H9 (cell line): Measurements from ENCODE around the gene OR52E1. TPM values are rescaled to one million over a fixed set of nuclear protein-coding genes. Genes with fewer than 3 reads are reported as not detected.

Experiments used
- DNase-seq: peaks from one replicate; pipeline ENCODE4 v3.0.0-alpha.2; 2017
- H2AFZ ChIP-seq: one replicate; pipeline ENCODE4 v1.6.1; 2013; ENCODE audit warnings: mild to moderate bottlenecking, low read length, control low read depth, moderate library complexity
- H2AK5ac ChIP-seq: 2 replicates; pipeline ENCODE4 v1.6.1; 2013; ENCODE audit warnings: low read length, control low read depth, mixed read lengths; ENCODE audit not compliant: insufficient read length
- H2BK120ac ChIP-seq: one replicate; pipeline ENCODE4 v1.6.1; 2013; ENCODE audit warnings: low read depth, mild to moderate bottlenecking, low read length, control low read depth, inconsistent platforms; ENCODE audit not compliant: poor library complexity, severe bottlenecking
- H2BK12ac ChIP-seq: 2 replicates; pipeline ENCODE4 v1.6.1; 2013; ENCODE audit warnings: low read length, control low read depth, mixed read lengths, low read depth; ENCODE audit not compliant: insufficient read length
- H2BK15ac ChIP-seq: 2 replicates; pipeline ENCODE4 v1.6.1; 2013; ENCODE audit warnings: low read depth, low read length, control low read depth
- H2BK20ac ChIP-seq: one replicate; pipeline ENCODE4 v1.6.1; 2013; ENCODE audit warnings: low read depth, mild to moderate bottlenecking, low read length, control low read depth, inconsistent platforms; ENCODE audit not compliant: poor library complexity, severe bottlenecking
- H2BK5ac ChIP-seq: 2 replicates; pipeline ENCODE4 v1.6.1; 2013; ENCODE audit warnings: low read length, control low read depth, mixed read lengths; ENCODE audit not compliant: insufficient read length
- H3K14ac ChIP-seq: 2 replicates; pipeline ENCODE4 v1.6.1; 2013; ENCODE audit warnings: low read length, control low read depth; ENCODE audit not compliant: insufficient read depth
- H3K18ac ChIP-seq: 2 replicates; pipeline ENCODE4 v1.6.1; 2013; ENCODE audit warnings: low read depth, mild to moderate bottlenecking, mixed read lengths, low read length, control low read depth; ENCODE audit not compliant: insufficient read length
- H3K23ac ChIP-seq: 2 replicates; pipeline ENCODE4 v1.6.1; 2013; ENCODE audit warnings: low read length, control low read depth, mixed read lengths, low read depth; ENCODE audit not compliant: insufficient read length
- H3K23me2 ChIP-seq: 2 replicates; pipeline ENCODE4 v1.6.1; 2013; ENCODE audit warnings: low read depth, mild to moderate bottlenecking, mixed read lengths, low read length, control low read depth; ENCODE audit not compliant: insufficient read length, poor library complexity, severe bottlenecking
- H3K27ac ChIP-seq: 2 replicates; pipeline ENCODE4 v1.5.1; 2013; ENCODE audit warnings: low read length, control low read depth, mixed read lengths, low read depth; ENCODE audit not compliant: insufficient read length
- H3K27me3 ChIP-seq: 2 replicates; pipeline ENCODE4 v1.6.1; 2013; ENCODE audit warnings: low read length, control low read depth, inconsistent platforms; ENCODE audit not compliant: insufficient read depth
- H3K4ac ChIP-seq: 2 replicates; pipeline ENCODE4 v1.6.1; 2013; ENCODE audit warnings: low read depth, mild to moderate bottlenecking, control low read depth, inconsistent platforms, low read length, moderate library complexity
- H3K4me1 ChIP-seq: 2 replicates; pipeline ENCODE4 v1.6.1; 2013; ENCODE audit warnings: low read length, control low read depth, inconsistent platforms; ENCODE audit not compliant: insufficient read depth
- H3K4me2 ChIP-seq: 2 replicates; pipeline ENCODE4 v1.6.1; 2013; ENCODE audit warnings: low read length, control low read depth, mixed read lengths; ENCODE audit not compliant: insufficient read length, insufficient read depth
- H3K56ac ChIP-seq: 2 replicates; pipeline ENCODE4 v1.6.1; 2013; ENCODE audit warnings: low read depth, mild to moderate bottlenecking, mixed read lengths, low read length, control low read depth; ENCODE audit not compliant: insufficient read length
- H3K79me1 ChIP-seq: 2 replicates; pipeline ENCODE4 v1.6.1; 2013; ENCODE audit warnings: low read depth, mild to moderate bottlenecking, moderate library complexity, low read length, control low read depth, inconsistent platforms; ENCODE audit not compliant: insufficient read depth, poor library complexity, severe bottlenecking
- H3K79me2 ChIP-seq: 2 replicates; pipeline ENCODE4 v1.6.1; 2013; ENCODE audit warnings: low read length, control low read depth, inconsistent platforms; ENCODE audit not compliant: insufficient read depth
- H3K9ac ChIP-seq: 2 replicates; pipeline ENCODE4 v1.6.1; 2013; ENCODE audit warnings: low read length, control low read depth, mixed read lengths; ENCODE audit not compliant: insufficient read length; ENCODE audit errors: extremely low read depth
- H3K9me3 ChIP-seq: one replicate; pipeline ENCODE4 v1.6.1; 2013; ENCODE audit warnings: low read depth, low read length, inconsistent platforms; ENCODE audit not compliant: control insufficient read depth
- H3T11ph ChIP-seq: one replicate; pipeline ENCODE4 v1.6.1; 2013; ENCODE audit warnings: mild to moderate bottlenecking, low read length, control low read depth, inconsistent platforms
- H4K20me1 ChIP-seq: one replicate; pipeline ENCODE4 v1.6.1; 2013; ENCODE audit not compliant: control insufficient read depth, insufficient read length, insufficient read depth
- H4K5ac ChIP-seq: 2 replicates; pipeline ENCODE4 v1.6.1; 2013; ENCODE audit warnings: low read depth, mild to moderate bottlenecking, mixed read lengths, low read length, control low read depth; ENCODE audit not compliant: insufficient read length
- H4K8ac ChIP-seq: replicated peaks from 2 replicates; pipeline ENCODE4 v1.6.1; 2013; ENCODE audit warnings: low read length, control low read depth, mixed read lengths, low read depth; ENCODE audit not compliant: insufficient read length
- H4K91ac ChIP-seq: 2 replicates; pipeline ENCODE4 v1.6.1; 2013; ENCODE audit warnings: low read depth, mild to moderate bottlenecking, moderate library complexity, mixed read lengths, low read length, control low read depth; ENCODE audit not compliant: insufficient read length
- H3K27ac Mint-ChIP-seq, 3 experiments: 2 replicates in 2 of 3; 3 replicates in 1 of 3; pipeline ENCODE4 v1.8.0; 2020 to 2021; ENCODE audit warnings: mixed read lengths in 3 of 3, mild to moderate bottlenecking in 1 of 3, moderate library complexity in 1 of 3
- H3K27me3 Mint-ChIP-seq: 2 replicates; pipeline ENCODE4 v1.8.0; 2021; ENCODE audit warnings: low read depth, mild to moderate bottlenecking, moderate library complexity, mixed read lengths
- H3K36me3 Mint-ChIP-seq, 3 experiments: 2 replicates in 2 of 3; 3 replicates in 1 of 3; pipeline ENCODE4 v1.8.0; 2020 to 2021; ENCODE audit warnings: low read depth in 3 of 3, mixed read lengths in 3 of 3; ENCODE audit not compliant: insufficient read depth in 1 of 3
- H3K4me1 Mint-ChIP-seq, 2 experiments: 2 replicates each; pipeline ENCODE4 v1.8.0; 2020; ENCODE audit warnings: mixed read lengths in 2 of 2
- H3K4me3 Mint-ChIP-seq, 2 experiments: 2 replicates in 1 of 2; 3 replicates in 1 of 2; pipeline ENCODE4 v1.8.0; 2020 to 2021; ENCODE audit warnings: mild to moderate bottlenecking in 2 of 2, mixed read lengths in 2 of 2, moderate library complexity in 1 of 2
- H3K9me3 Mint-ChIP-seq, 2 experiments: 2 replicates in 1 of 2; 3 replicates in 1 of 2; pipeline ENCODE4 v1.8.0; 2020; ENCODE audit warnings: mild to moderate bottlenecking in 2 of 2, mixed read lengths in 2 of 2, moderate library complexity in 1 of 2
- CTCF ChIP-seq: fragments of 200-600 bp; sonication (generic); conservative IDR thresholded peaks from 3 replicates; pipeline ENCODE4 v1.8.0; 2021; ENCODE audit warnings: antibody characterized with exemption, mild to moderate bottlenecking
- total RNA-seq: library from RNA; stranded (reverse); gene quantifications from 2 replicates; pipeline ENCODE4 v1.2.1, GENCODE V29; 2021

The OR52E1 gene
- total RNA-seq, 1 experiment from 2014 or later, result not detected

GRCh38 chr11:5083602-5084001, 14.2 kb downstream of the OR52E1 start:
- Histone ChIP-seq H3T11ph (no peak overlapping the region), H3K23ac (no peak overlapping the region), H2BK5ac (no peak overlapping the region), H3K79me1 (no peaks in the 10 kb centered on the region), H3K9ac (no peak overlapping the region), H3K9me3 (no peaks in the 10 kb centered on the region), H3K4me2 (no peak overlapping the region), H4K91ac (no peak overlapping the region), H2BK20ac (no peak overlapping the region), H3K23me2 (no peaks in the 10 kb centered on the region), H3K4ac (no peak overlapping the region), H3K79me2 (no peaks in the 10 kb centered on the region), H3K4me1 (no peaks in the 10 kb centered on the region), H4K20me1 (no peaks in the 10 kb centered on the region), H3K14ac (no peak overlapping the region), H2BK120ac (no peak overlapping the region), H2AK5ac (no peak overlapping the region), H3K27ac (no peak overlapping the region), H2BK12ac (no peak overlapping the region), H3K18ac (no peak overlapping the region), H2BK15ac (no peak overlapping the region), H3K56ac (no peak overlapping the region), H2AFZ (no peak overlapping the region), H4K8ac (no peak overlapping the region), H3K27me3 (no peaks in the 10 kb centered on the region), H4K5ac (no peak overlapping the region)
- H3K36me3 Mint-ChIP-seq, result no peaks in the 10 kb centered on the region
- H3K4me1 Mint-ChIP-seq, result peaks cover 2 to 7% of the 10 kb centered on the region in 2 experiments; a peak in 3 of 4 replicates
- TF ChIP-seq CTCF, result no peak
- no peak overlapping the region for H3K27ac Mint-ChIP-seq
- H3K4me3 Mint-ChIP-seq, result no peak overlapping the region
- H3K9me3 Mint-ChIP-seq, result no peaks in the 10 kb centered on the region
- H3K27me3 Mint-ChIP-seq, result no peaks in the 10 kb centered on the region; the same call in 1 of the 2 replicates
- DNase-seq, result no peak
